AG09309 (cell line): ENCODE data around the gene IFITM1.
"Not testable (repeated sequence)": the region's sequence is repeated elsewhere in the genome, so short reads cannot be mapped to it uniquely, and the experiment has no call there.

Experiments
- DNase-seq: peaks from one replicate; pipeline ENCODE4 v3.0.0-alpha.2; 2010; ENCODE audit warnings: low read depth
- H3K4me3 ChIP-seq: 2 replicates; pipeline ENCODE4 v1.5.1; 2011; ENCODE audit warnings: mild to moderate bottlenecking, low read depth, low read length, moderate library complexity; ENCODE audit not compliant: control insufficient read depth
- CTCF ChIP-seq: IDR thresholded peaks from 2 replicates; pipeline ENCODE4 v1.5.1; 2011; ENCODE audit warnings: mild to moderate bottlenecking, low read depth, low read length, inconsistent platforms; ENCODE audit not compliant: insufficient read depth, control insufficient read depth; ENCODE audit errors: missing control alignments

The IFITM1 gene

GRCh38 chr11:359181-359714 is 45.4 kb downstream of the IFITM1 start:
- H3K4me3 ChIP-seq: no peak overlapping the region
- no peak for TF ChIP-seq CTCF
- DNase-seq: no peak

GRCh38 chr11:360326-361280 is 46.8 kb downstream of the IFITM1 start:
- DNase-seq: no peak
- H3K4me3 ChIP-seq: no peak overlapping the region
- no peak for TF ChIP-seq CTCF

- DNase-seq: no peak
- H3K4me3 ChIP-seq: no peak overlapping the region
- TF ChIP-seq CTCF: no peak
These were observed 49.0 kb downstream of the IFITM1 start for GRCh38 chr11:362642-363442.

GRCh38 chr11:363443-363805 is 49.6 kb downstream of the IFITM1 start:
- not testable (repeated sequence) for DNase-seq, H3K4me3 ChIP-seq

- no peak overlapping the region for H3K4me3 ChIP-seq
- no peak for DNase-seq
- TF ChIP-seq CTCF: peak; percentile 40
These were observed 50.3 kb downstream of the IFITM1 start for GRCh38 chr11:363948-364761.
